Measurements from ENCODE around the gene ICAM1.

- TF ChIP-seq EZH2 (IDR thresholded peaks at IDR 0.05; ENCODE audit: borderline replicate concordance, control insufficient read depth, low read depth, low read length) (no peak), BCL3 (IDR thresholded peaks at IDR 0.05; ENCODE audit: borderline replicate concordance, insufficient read depth, low read depth, low read length, poor library complexity, severe bottlenecking) (no peak), CREM (IDR thresholded peaks at IDR 0.05; ENCODE audit: low read depth) (no peak), FOXM1 (IDR thresholded peaks at IDR 0.05; ENCODE audit: low read depth, low read length) (no peak)
- TF ChIP-seq, protein P1, sequence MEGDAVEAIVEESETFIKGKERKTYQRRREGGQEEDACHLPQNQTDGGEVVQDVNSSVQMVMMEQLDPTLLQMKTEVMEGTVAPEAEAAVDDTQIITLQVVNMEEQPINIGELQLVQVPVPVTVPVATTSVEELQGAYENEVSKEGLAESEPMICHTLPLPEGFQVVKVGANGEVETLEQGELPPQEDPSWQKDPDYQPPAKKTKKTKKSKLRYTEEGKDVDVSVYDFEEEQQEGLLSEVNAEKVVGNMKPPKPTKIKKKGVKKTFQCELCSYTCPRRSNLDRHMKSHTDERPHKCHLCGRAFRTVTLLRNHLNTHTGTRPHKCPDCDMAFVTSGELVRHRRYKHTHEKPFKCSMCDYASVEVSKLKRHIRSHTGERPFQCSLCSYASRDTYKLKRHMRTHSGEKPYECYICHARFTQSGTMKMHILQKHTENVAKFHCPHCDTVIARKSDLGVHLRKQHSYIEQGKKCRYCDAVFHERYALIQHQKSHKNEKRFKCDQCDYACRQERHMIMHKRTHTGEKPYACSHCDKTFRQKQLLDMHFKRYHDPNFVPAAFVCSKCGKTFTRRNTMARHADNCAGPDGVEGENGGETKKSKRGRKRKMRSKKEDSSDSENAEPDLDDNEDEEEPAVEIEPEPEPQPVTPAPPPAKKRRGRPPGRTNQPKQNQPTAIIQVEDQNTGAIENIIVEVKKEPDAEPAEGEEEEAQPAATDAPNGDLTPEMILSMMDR (IDR thresholded peaks at IDR 0.05 in 2 of 3, conservative IDR thresholded peaks at IDR 0.05 in 1 of 3; ENCODE audit: control insufficient read depth in 2 of 3, extremely low read depth in 1 of 3, insufficient read depth in 1 of 3, low read depth in 3 of 3, low read length in 3 of 3) = no peak
Measured at GRCh38 chr19:10226021-10226375, 44.9 kb upstream of the ICAM1 start.

Data from GM12878 (cell line).